GM12878 (cell line): Measurements from ENCODE around the gene GALC. TPM values are rescaled to one million over a fixed set of nuclear protein-coding genes. Genes with fewer than 3 reads are reported as not detected.
A peak's percentile ranks its signal among the peaks of the same experiment; 100 is the strongest.

ENCODE experiments used
- DPF2 ChIP-seq: fragments of 450-650 bp; IDR thresholded peaks from 2 replicates; pipeline ENCODE4 v1.6.1; 2017; ENCODE audit warnings: mild to moderate bottlenecking
- E2F8 ChIP-seq: fragments of 450-650 bp; IDR thresholded peaks from 2 replicates; pipeline ENCODE4 v1.6.1; 2018; ENCODE audit warnings: mild to moderate bottlenecking, low read depth, moderate library complexity; ENCODE audit not compliant: partially characterized antibody
- FOXM1 ChIP-seq: IDR thresholded peaks from 2 replicates; pipeline ENCODE4 v1.6.1; 2012; ENCODE audit warnings: low read depth, mild to moderate bottlenecking, inconsistent platforms, low read length, moderate library complexity
- IRF3 ChIP-seq: fragments of 450-650 bp; IDR thresholded peaks from 2 replicates; pipeline ENCODE4 v1.6.1; 2014; ENCODE audit warnings: mild to moderate bottlenecking
- IRF4 ChIP-seq: IDR thresholded peaks from 2 replicates; pipeline ENCODE4 v1.6.1; 2011; ENCODE audit warnings: low read depth, low read length
- JUND ChIP-seq: IDR thresholded peaks from 2 replicates; pipeline ENCODE4 v1.6.1; 2012; ENCODE audit warnings: low read depth, mild to moderate bottlenecking, low read length, improper control_type of control experiment, moderate library complexity
- MTA3 ChIP-seq: IDR thresholded peaks from 2 replicates; pipeline ENCODE4 v1.6.1; 2012; ENCODE audit warnings: low read length, inconsistent platforms, borderline replicate concordance
- MXI1 ChIP-seq: fragments of 150-350 bp; IDR thresholded peaks from 2 replicates; pipeline ENCODE4 v1.6.1; 2011; ENCODE audit warnings: low read depth, mild to moderate bottlenecking, inconsistent platforms, low read length, improper control_type of control experiment
- PKNOX1 ChIP-seq: fragments of 450-650 bp; IDR thresholded peaks from 2 replicates; pipeline ENCODE4 v1.6.1; 2016; ENCODE audit warnings: mild to moderate bottlenecking
- RBBP5 ChIP-seq: fragments of 200-600 bp; sonication (generic); conservative IDR thresholded peaks from 2 replicates; pipeline ENCODE4 v1.6.1; 2016
- RELA ChIP-seq: fragments of 450-650 bp; IDR thresholded peaks from 2 replicates; pipeline ENCODE4 v1.8.0; 2014; ENCODE audit warnings: borderline replicate concordance; ENCODE audit not compliant: partially characterized antibody
- SMAD5 ChIP-seq: IDR thresholded peaks from 2 replicates; pipeline ENCODE4 v1.6.1; 2016; ENCODE audit warnings: antibody characterized with exemption, low read depth
- ZBTB40 ChIP-seq: fragments of 450-650 bp; IDR thresholded peaks from 2 replicates; pipeline ENCODE4 v1.6.1; 2016; ENCODE audit warnings: mild to moderate bottlenecking, moderate library complexity, borderline replicate concordance
- ZNF207 ChIP-seq: fragments of 450-650 bp; IDR thresholded peaks from 2 replicates; pipeline ENCODE4 v1.6.1; 2014; ENCODE audit warnings: antibody characterized with exemption, mild to moderate bottlenecking, borderline replicate concordance
- polyA plus RNA-seq, 11 experiments: library from polyadenylated mRNA; depleted of rRNA in 4 of 11; unstranded in 6 of 11; stranded (reverse) in 5 of 11; fragments of >200 nt; fragmentation: Nextera tagmentation in 4 of 11; fragmentation: Illumina TruSeq in 1 of 11; extraction: Ambion mirVana in 4 of 11; extraction: Trizol in 1 of 11; gene quantifications; 1 replicate in 1 of 11; 2 replicates in 10 of 11; pipeline versions ENCODE4 v1.2.1 to v1.2.3, GENCODE V29; 2011 to 2016; ENCODE audit warnings: inconsistent platforms in 2 of 11, missing spikeins in 2 of 11, low read depth in 1 of 11
- total RNA-seq, 4 experiments: library from RNA; depleted of rRNA in 3 of 4; stranded (reverse); fragments of >200 nt in 3 of 4; fragmentation: Illumina TruSeq in 1 of 4; extraction: Trizol in 1 of 4; gene quantifications; 2 replicates each; pipeline versions ENCODE4 v1.2.1 to v1.2.3, GENCODE V29; 2013 to 2021

The GALC gene
- total and polyA plus RNA-seq, 10 of the 15 experiments (the other 5 are each of a cell fraction or from before 2014, with no cell fraction given) = 1.3 to 14.0 (median 4.5) TPM

- 0 out of 2 replicates have a peak, but pooled peaks have one; percentile 40 for TF ChIP-seq IRF3
- TF ChIP-seq JUND = 0 out of 2 replicates have a peak, but pooled peaks have one; percentile 33
- no peak for TF ChIP-seq RBBP5
- TF ChIP-seq MXI1 = peak; percentile 41
- peak; percentile 70; the same call in 1 of the 2 replicates for TF ChIP-seq FOXM1
- no peak for TF ChIP-seq SMAD5
- peak; percentile 84 for TF ChIP-seq RELA
- TF ChIP-seq PKNOX1 = no peak; the same call in 1 of the 2 replicates
- peak; percentile 45; the same call in 1 of the 2 replicates for TF ChIP-seq ZBTB40
- TF ChIP-seq MTA3 = no peak
- peak; percentile 56; the same call in 1 of the 2 replicates for TF ChIP-seq ZNF207
- TF ChIP-seq DPF2 = peak; percentile 87; the same call in 1 of the 2 replicates
- TF ChIP-seq IRF4 = peak; percentile 49; the same call in 1 of the 2 replicates
- no peak for TF ChIP-seq E2F8
Observed at GRCh38 chr14:87992718-87993628, at the start of gene GALC (continued).
